SH-SY5Y (cell line): ENCODE results near the gene CCNY.

Experiments used
- GATA2 ChIP-seq: IDR thresholded peaks from 2 replicates; pipeline ENCODE4 v1.6.1; 2011; ENCODE audit warnings: mild to moderate bottlenecking, low read depth, low read length
- GATA3 ChIP-seq: IDR thresholded peaks from 2 replicates; pipeline ENCODE4 v1.6.1; 2011; ENCODE audit warnings: low read depth, mild to moderate bottlenecking, low read length, moderate library complexity

DNA sequence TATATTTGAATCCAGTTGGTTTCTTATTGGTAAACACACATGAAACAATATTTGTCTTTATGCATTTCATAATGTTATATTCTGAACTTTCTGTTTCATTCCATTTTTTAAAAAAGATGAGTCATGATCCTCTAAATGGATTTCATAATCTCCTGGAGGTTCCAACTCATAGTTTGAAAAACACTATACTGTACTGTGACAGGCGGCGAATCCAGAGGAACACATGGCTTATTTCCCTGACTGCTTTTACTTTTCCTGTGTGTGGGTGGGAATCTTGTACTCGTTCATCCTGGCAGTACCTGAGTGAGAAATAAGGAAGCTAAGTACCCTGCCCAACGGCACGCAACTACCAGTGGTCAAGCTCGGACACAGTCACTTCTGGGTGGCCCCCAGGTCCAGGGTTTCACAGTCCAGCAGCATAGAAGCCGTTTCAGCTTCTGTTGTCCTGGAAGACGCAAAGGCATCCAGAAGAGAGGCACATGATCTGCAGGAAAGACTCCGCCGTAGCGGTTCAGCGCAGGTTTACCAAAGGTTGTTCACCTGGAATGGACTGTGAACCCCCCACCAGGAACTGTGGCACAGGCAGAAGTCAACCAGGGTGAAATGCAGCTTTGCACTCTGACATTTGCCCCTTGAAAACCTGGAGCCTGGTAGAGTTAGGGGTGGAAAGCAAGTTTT is 117.7 kb downstream of the CCNY start:
- no peak for TF ChIP-seq GATA3
- TF ChIP-seq GATA2 = no peak
